GM23248 (cell line): ENCODE data around the gene CPNE2. TPM values are rescaled to one million over a fixed set of nuclear protein-coding genes. Genes with fewer than 3 reads are reported as not detected.

Source experiments
- DNase-seq: peaks from one replicate; pipeline ENCODE4 v3.0.0-alpha.2; 2015
- H2AFZ ChIP-seq: fragments of 200-600 bp; sonication (generic); 2 replicates; pipeline ENCODE4 v1.6.1; 2016; ENCODE audit warnings: antibody characterized with exemption
- H3F3A ChIP-seq: fragments of 200-600 bp; sonication (generic); 2 replicates; pipeline ENCODE4 v1.6.1; 2016; ENCODE audit warnings: mild to moderate bottlenecking, antibody characterized with exemption, mixed run types; ENCODE audit not compliant: insufficient read depth
- H3K27ac ChIP-seq: fragments of 200-600 bp; sonication (generic); 2 replicates; pipeline ENCODE4 v1.5.1; 2016; ENCODE audit warnings: mild to moderate bottlenecking
- H3K27me3 ChIP-seq: fragments of 200-600 bp; sonication (generic); replicated peaks from 2 replicates; pipeline ENCODE4 v1.6.1; 2016; ENCODE audit warnings: mild to moderate bottlenecking; ENCODE audit not compliant: insufficient read depth
- H3K36me3 ChIP-seq: fragments of 200-600 bp; sonication (generic); 2 replicates; pipeline ENCODE4 v1.6.1; 2016; ENCODE audit warnings: low read depth, mild to moderate bottlenecking
- H3K4me1 ChIP-seq: fragments of 200-600 bp; sonication (generic); 2 replicates; pipeline ENCODE4 v1.6.1; 2016; ENCODE audit warnings: mild to moderate bottlenecking; ENCODE audit not compliant: insufficient read depth
- H3K4me2 ChIP-seq: fragments of 200-600 bp; sonication (generic); one replicate; pipeline ENCODE4 v1.6.1; 2016; ENCODE audit warnings: mild to moderate bottlenecking; ENCODE audit not compliant: unreplicated experiment
- H3K4me3 ChIP-seq: fragments of 200-600 bp; sonication (generic); 2 replicates; pipeline ENCODE4 v1.5.1; 2016; ENCODE audit warnings: mild to moderate bottlenecking
- H3K79me2 ChIP-seq: fragments of 200-600 bp; sonication (generic); 2 replicates; pipeline ENCODE4 v1.6.1; 2016; ENCODE audit warnings: mild to moderate bottlenecking; ENCODE audit not compliant: insufficient read depth
- H3K9ac ChIP-seq: fragments of 200-600 bp; sonication (generic); 2 replicates; pipeline ENCODE4 v1.6.1; 2016; ENCODE audit warnings: mild to moderate bottlenecking
- H3K9me2 ChIP-seq: fragments of 200-600 bp; sonication (generic); 2 replicates; pipeline ENCODE4 v1.6.1; 2016; ENCODE audit warnings: mixed run types, mild to moderate bottlenecking, moderate library complexity; ENCODE audit not compliant: insufficient read depth
- H3K9me3 ChIP-seq: fragments of 200-600 bp; sonication (generic); one replicate; pipeline ENCODE4 v1.6.1; 2017; ENCODE audit warnings: low read depth
- H4K20me1 ChIP-seq: fragments of 200-600 bp; sonication (generic); 2 replicates; pipeline ENCODE4 v1.6.0; 2016; ENCODE audit not compliant: insufficient read depth
- EZH2 ChIP-seq: fragments of 200-600 bp; sonication (generic); IDR thresholded peaks from 2 replicates; pipeline ENCODE4 v1.6.1; 2018; ENCODE audit warnings: antibody characterized with exemption, mild to moderate bottlenecking; ENCODE audit not compliant: insufficient read depth, poor library complexity, severe bottlenecking
- EZH2phosphoT487 ChIP-seq: fragments of 200-600 bp; sonication (generic); IDR thresholded peaks from 2 replicates; pipeline ENCODE4 v1.6.1; 2018; ENCODE audit warnings: antibody characterized with exemption, moderate library complexity, mild to moderate bottlenecking, low read depth; ENCODE audit not compliant: insufficient read depth
- WGBS, 2 experiments: methylation state at CpG; one replicate each; pipeline ENCODE4 v1.1.6; 2015 to 2017; ENCODE audit warnings: low lambda C conversion rate in 2 of 2, low coverage in 1 of 2; ENCODE audit errors: missing lambda C conversion rate in 2 of 2; 5-methylcytosine and 5-hydroxymethylcytosine counted together
- in situ Hi-C: fragments of 300-500 bp; cut with MboI; formaldehyde crosslinking; loops from 2 replicates; pipeline ENCODE4 v1.15.0; 2020
- polyA plus RNA-seq: library from polyadenylated mRNA; unstranded; fragments of >200 nt; fragmentation: Nextera tagmentation; extraction: Ambion mirVana; gene quantifications from 2 replicates; pipeline ENCODE4 v1.2.1, GENCODE V29; 2016
- total RNA-seq: library from RNA; depleted of rRNA; stranded (reverse); fragments of >200 nt; shearing (Covaris generic); gene quantifications from 2 replicates; pipeline ENCODE4 v1.2.3, GENCODE V29; 2014

The CPNE2 gene
- total and polyA plus RNA-seq, 2 experiments from 2014 or later = 9.0 to 13.9 TPM

DNA sequence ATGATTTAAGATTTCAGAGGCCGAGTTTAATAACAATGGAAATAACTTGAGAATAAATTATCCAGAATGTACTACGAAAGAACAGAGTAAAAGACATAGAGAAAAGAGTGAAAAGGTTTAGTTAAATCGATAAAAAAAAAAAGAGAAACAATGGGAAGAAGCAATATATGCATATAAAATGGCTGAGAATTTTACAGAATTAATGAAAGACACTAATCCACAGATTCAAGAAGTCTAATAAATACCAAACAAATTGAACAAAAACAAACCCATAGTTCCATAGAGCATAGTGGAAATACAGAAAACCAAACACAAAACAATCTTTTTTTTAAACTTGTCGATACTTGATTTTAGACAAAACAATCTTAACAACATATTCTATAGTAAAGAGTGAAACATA, 91.7 kb downstream of the CPNE2 start:
- no peaks in the 10 kb centered on the region for H3K9me2 ChIP-seq
- peaks cover 17% of the 10 kb centered on the region for H3F3A ChIP-seq
- peaks cover 95% of the 10 kb centered on the region for H3K79me2 ChIP-seq
- no peaks in the 10 kb centered on the region for H4K20me1 ChIP-seq
- H3K4me1 ChIP-seq = peaks cover 17% of the 10 kb centered on the region
- 96 to 98% methylated on average over 4 of the region's 4 CpGs for whole genome bisulfite sequencing, 2 experiments
- H3K36me3 ChIP-seq = no peaks in the 10 kb centered on the region
- H3K9me3 ChIP-seq = no peaks in the 10 kb centered on the region
- TF ChIP-seq EZH2 (no peak), EZH2phosphoT487 (no peak)
- H3K4me2 ChIP-seq = peak overlapping the region; percentile 90
- no peaks in the 10 kb centered on the region for H3K27me3 ChIP-seq
- DNase-seq = no peak
- no peak overlapping the region for H3K9ac ChIP-seq
- in situ Hi-C loops = no loop called here
- 0 out of 2 replicates have a peak overlapping the region, but pooled peaks have one; percentile 95 for H3K4me3 ChIP-seq
- H3K27ac ChIP-seq = no peak overlapping the region
- no peak overlapping the region for H2AFZ ChIP-seq

DNA sequence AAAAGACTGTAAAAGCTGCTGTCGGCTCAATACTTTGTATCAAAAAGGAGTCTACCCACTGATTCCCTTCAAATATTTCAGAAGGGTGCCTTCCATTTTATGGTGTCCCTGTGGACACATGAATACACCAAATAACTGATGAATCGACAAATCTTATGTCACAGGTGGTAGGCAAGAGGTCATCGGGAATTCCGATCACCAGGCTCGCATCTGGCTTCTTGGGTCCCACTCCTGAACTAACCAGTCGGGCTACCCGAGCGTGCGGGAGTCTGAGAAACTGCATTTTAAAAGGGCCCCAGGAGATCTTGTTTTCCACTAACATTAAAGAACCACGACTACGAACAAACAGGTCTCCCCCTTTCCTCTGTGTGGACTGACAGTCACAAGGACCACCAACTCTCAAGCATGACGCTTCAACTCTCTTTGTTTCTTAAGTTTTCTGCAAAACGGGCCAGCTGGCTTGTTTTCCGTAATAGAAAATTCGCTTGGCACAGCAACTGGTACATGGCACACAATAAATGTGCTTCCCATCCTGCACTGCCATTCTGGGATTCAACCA, 92.6 kb downstream of the CPNE2 start:
- H3K9me3 ChIP-seq = no peaks in the 10 kb centered on the region
- peak overlapping the region; percentile 95 for H3K4me3 ChIP-seq
- peak overlapping the region; percentile 90 for H3K4me2 ChIP-seq
- no peaks in the 10 kb centered on the region for H3K27me3 ChIP-seq
- WGBS, 2 experiments = 10 to 12% methylated on average over 15 of the region's 15 CpGs
- peak overlapping the region; percentile 94 for H3K9ac ChIP-seq
- H3K79me2 ChIP-seq = peaks cover 95% of the 10 kb centered on the region
- peaks cover 20% of the 10 kb centered on the region for H3F3A ChIP-seq
- H3K36me3 ChIP-seq = no peaks in the 10 kb centered on the region
- peak overlapping the region; percentile 92 for H2AFZ ChIP-seq
- peaks cover 18% of the 10 kb centered on the region for H3K4me1 ChIP-seq
- H4K20me1 ChIP-seq = no peaks in the 10 kb centered on the region
- H3K9me2 ChIP-seq = no peaks in the 10 kb centered on the region
- in situ Hi-C loops = no loop called here
- DNase-seq = no peak
- no peak for TF ChIP-seq EZH2
- no peak for TF ChIP-seq EZH2phosphoT487
- H3K27ac ChIP-seq = peak overlapping the region; percentile 82

DNA sequence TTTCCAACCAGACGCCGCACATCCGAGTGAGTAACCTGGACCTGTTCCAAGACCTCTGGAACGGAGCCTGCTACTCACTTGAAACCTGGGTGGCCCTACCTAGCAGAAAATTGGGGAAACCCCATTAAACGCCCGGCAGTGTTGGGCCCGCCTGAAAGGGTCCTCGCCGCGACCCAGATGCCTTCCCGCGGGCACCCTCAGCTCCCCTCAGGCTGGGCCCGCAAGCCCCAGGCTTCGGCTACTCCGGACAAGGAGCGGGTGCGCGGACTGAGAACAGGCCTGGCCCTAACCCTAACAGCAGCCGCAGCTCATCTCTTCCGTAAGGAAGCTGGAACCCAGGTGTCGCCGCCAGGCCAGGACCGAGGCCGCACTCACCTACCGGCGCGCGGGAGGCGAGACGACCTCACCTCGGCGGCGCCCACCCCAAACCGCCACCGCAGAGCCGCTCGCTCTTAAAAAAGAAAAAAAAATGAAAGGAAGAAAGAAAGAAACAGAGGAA, 93.1 kb downstream of the CPNE2 start:
- TF ChIP-seq EZH2 (no peak), EZH2phosphoT487 (no peak)

DNA sequence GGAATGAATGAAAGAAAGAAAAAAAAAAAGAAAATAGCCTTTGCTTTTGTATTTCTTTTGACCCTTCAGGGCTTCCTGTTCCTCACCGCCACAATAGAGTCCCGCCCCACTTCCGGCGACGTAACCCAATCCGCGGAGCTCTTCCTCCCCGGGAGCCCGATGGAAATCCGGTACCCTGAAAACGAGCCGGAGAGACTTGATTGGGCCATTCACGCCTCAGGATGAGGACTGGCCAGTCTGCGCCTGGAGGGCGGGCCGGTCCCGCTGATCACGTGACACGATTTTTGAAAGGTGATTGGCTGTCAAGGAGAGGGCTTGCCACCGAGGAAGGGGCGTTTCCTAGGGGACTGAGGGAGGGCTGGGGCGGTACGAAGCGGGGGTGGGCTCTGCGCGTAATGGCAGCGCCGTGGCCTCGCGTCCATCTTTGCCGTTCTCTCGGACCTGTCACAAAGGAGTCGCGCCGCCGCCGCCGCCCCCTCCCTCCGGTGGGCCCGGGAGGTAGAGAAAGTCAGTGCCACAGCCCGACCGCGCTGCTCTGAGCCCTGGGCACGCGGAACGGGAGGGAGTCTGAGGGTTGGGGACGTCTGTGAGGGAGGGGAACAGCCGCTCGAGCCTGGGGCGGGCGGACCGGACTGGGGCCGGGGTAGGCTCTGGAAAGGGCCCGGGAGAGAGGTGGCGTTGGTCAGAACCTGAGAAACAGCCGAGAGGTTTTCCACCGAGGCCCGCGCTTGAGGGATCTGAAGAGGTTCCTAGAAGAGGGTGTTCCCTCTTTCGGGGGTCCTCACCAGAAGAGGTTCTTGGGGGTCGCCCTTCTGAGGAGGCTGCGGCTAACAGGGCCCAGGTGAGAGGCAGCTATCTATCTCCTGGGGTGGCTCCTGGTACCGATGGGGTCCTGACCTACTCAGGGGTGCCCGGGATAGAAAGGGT, 93.8 kb downstream of the CPNE2 start, which contains the start of the genes PSME3IP1 and RSPRY1:
Gene PSME3IP1 (minus strand): TSS at position 95 of the 927 bp plus-strand sequence. CDS start 12,185 bp downstream, outside the sequence.
Gene RSPRY1 (plus strand): TSS at position 385 of the 927 bp plus-strand sequence. CDS start 18,330 bp downstream, outside the sequence.
- Histone ChIP-seq H3K36me3 (no peaks in the 10 kb centered on the region), H2AFZ (peak within 1 kb of the TSS; percentile 92), H3K4me1 (peaks cover 30% of the 10 kb centered on the region), H3K4me3 (peak within 1 kb of the TSS; percentile 95), H3K9ac (peak within 1 kb of the TSS; percentile 95), H3K4me2 (peak within 1 kb of the TSS; percentile 91), H3K9me2 (no peaks in the 10 kb centered on the region), H3K27me3 (no peaks in the 10 kb centered on the region), H3K9me3 (no peaks in the 10 kb centered on the region), H4K20me1 (no peaks in the 10 kb centered on the region), H3K27ac (peak within 1 kb of the TSS; percentile 88), H3F3A (peaks cover 33% of the 10 kb centered on the region), H3K79me2 (peaks cover 95% of the 10 kb centered on the region)
- in situ Hi-C loops = no loop called here
- TF ChIP-seq EZH2phosphoT487 (no peak), EZH2 (no peak)
- 0% methylated on average over 30 to 55 of the region's 64 CpGs for WGBS, 2 experiments
- peak; percentile 99 for DNase-seq

More for the DNA sequence above, 93.1 kb downstream of the CPNE2 start:
- H3K27ac ChIP-seq = peak overlapping the region; percentile 82
- peak overlapping the region; percentile 92 for H2AFZ ChIP-seq
- in situ Hi-C loops = no loop called here
- H3K79me2 ChIP-seq = peaks cover 95% of the 10 kb centered on the region
- WGBS, 2 experiments = 1% methylated on average over 34 to 37 of the region's 37 CpGs
- peak overlapping the region; percentile 90 for H3K4me2 ChIP-seq
- peaks cover 23% of the 10 kb centered on the region for H3K4me1 ChIP-seq
- H3K36me3 ChIP-seq = no peaks in the 10 kb centered on the region
- H3K27me3 ChIP-seq = no peaks in the 10 kb centered on the region
- no peaks in the 10 kb centered on the region for H3K9me3 ChIP-seq
- peak overlapping the region; percentile 95 for H3K4me3 ChIP-seq
- H3K9ac ChIP-seq = peak overlapping the region; percentile 94
- H3K9me2 ChIP-seq = no peaks in the 10 kb centered on the region
- DNase-seq = peak; percentile 89
- H3F3A ChIP-seq = peaks cover 26% of the 10 kb centered on the region
- no peaks in the 10 kb centered on the region for H4K20me1 ChIP-seq
